ENCODE measurements around the gene CTBP1. TPM values are rescaled to one million over a fixed set of nuclear protein-coding genes. Genes with fewer than 3 reads are reported as not detected.

The CTBP1 gene
- polyA plus RNA-seq, 1 donor (not counting 4 experiments of a cell fraction or from before 2014, with no cell fraction given) = 46.9 TPM

GRCh38 chr4:1208266-1208961 is 40.5 kb downstream of the CTBP1 start:
- H3K27ac ChIP-seq (ENCODE audit: control insufficient read depth, insufficient read depth, low read length) = no peak overlapping the region

GRCh38 chr4:1207603-1208265 is 41.2 kb downstream of the CTBP1 start:
- no peaks in the 10 kb centered on the region for H4K20me1 ChIP-seq (ENCODE audit: control insufficient read depth, extremely low read depth, insufficient read depth, low read length)
- no peak for TF ChIP-seq CTCF (optimal IDR thresholded peaks at IDR 0.05 in 1 of 3, IDR thresholded peaks at IDR 0.05 in 1 of 3, conservative IDR thresholded peaks at IDR 0.05 in 1 of 3; ENCODE audit: extremely low read depth in 1 of 3, insufficient read depth in 2 of 3, low read length in 3 of 3)
- TF ChIP-seq EZH2 (IDR thresholded peaks at IDR 0.05; ENCODE audit: low read length) = no peak
- no peaks in the 10 kb centered on the region for H3K9me3 ChIP-seq (ENCODE audit: control insufficient read depth, low read depth, low read length)
- peaks cover 10 to 11% of the 10 kb centered on the region in 2 experiments for H3K36me3 ChIP-seq (ENCODE audit: control insufficient read depth in 2 of 2, extremely low read depth in 1 of 2, insufficient read depth in 2 of 2, low read length in 2 of 2)
- peaks cover 3% of the 10 kb centered on the region for H3K4me1 ChIP-seq (ENCODE audit: control insufficient read depth, extremely low read depth, insufficient read depth, low read length)
- no peak overlapping the region for H2AFZ ChIP-seq (ENCODE audit: control insufficient read depth, low read length)
- DNase-seq (ENCODE audit: low read depth, low spot score) = no peak
- no peak overlapping the region for H3K4me2 ChIP-seq (ENCODE audit: control insufficient read depth, extremely low read depth, insufficient read depth, low read depth, low read length)
- H3K27ac ChIP-seq (ENCODE audit: control insufficient read depth, insufficient read depth, low read length) = no peak overlapping the region
- dilution Hi-C loops (cut with MboI; ENCODE audit: extremely low pct_ligation_motif_present, low sequenced_read_pairs) = no loop called here
- no peaks in the 10 kb centered on the region for H3K9me1 ChIP-seq (ENCODE audit: control insufficient read depth, extremely low read depth, insufficient read depth, low read length)
- H3K27me3 ChIP-seq (ENCODE audit: control insufficient read depth, extremely low read depth, insufficient read depth, low read length) = no peaks in the 10 kb centered on the region
- no peak for FAIRE-seq
- H3K79me2 ChIP-seq (ENCODE audit: control insufficient read depth, insufficient read depth, low read length) = no peaks in the 10 kb centered on the region
- H3K9ac ChIP-seq (ENCODE audit: control insufficient read depth, extremely low read depth, insufficient read depth, low read length) = no peak overlapping the region
- H3K4me3 ChIP-seq (ENCODE audit: control insufficient read depth in 2 of 3, extremely low read depth in 1 of 3, insufficient read depth in 2 of 3, low read depth in 1 of 3, low read length in 3 of 3) = no peak overlapping the region

More at GRCh38 chr4:1208266-1208961, 40.5 kb downstream of the CTBP1 start:
- no peak overlapping the region for H3K9ac ChIP-seq (ENCODE audit: control insufficient read depth, extremely low read depth, insufficient read depth, low read length)
- H4K20me1 ChIP-seq (ENCODE audit: control insufficient read depth, extremely low read depth, insufficient read depth, low read length) = no peaks in the 10 kb centered on the region
- H3K36me3 ChIP-seq (ENCODE audit: control insufficient read depth in 2 of 2, extremely low read depth in 1 of 2, insufficient read depth in 2 of 2, low read length in 2 of 2) = peaks cover 11 to 14% of the 10 kb centered on the region in 2 experiments
- TF ChIP-seq EZH2 (IDR thresholded peaks at IDR 0.05; ENCODE audit: low read length) = no peak
- TF ChIP-seq CTCF (optimal IDR thresholded peaks at IDR 0.05 in 1 of 3, IDR thresholded peaks at IDR 0.05 in 1 of 3, conservative IDR thresholded peaks at IDR 0.05 in 1 of 3; ENCODE audit: extremely low read depth in 1 of 3, insufficient read depth in 2 of 3, low read length in 3 of 3) = no peak
- no peak overlapping the region for H3K4me2 ChIP-seq (ENCODE audit: control insufficient read depth, extremely low read depth, insufficient read depth, low read depth, low read length)
- no peak overlapping the region for H2AFZ ChIP-seq (ENCODE audit: control insufficient read depth, low read length)
- H3K9me1 ChIP-seq (ENCODE audit: control insufficient read depth, extremely low read depth, insufficient read depth, low read length) = no peaks in the 10 kb centered on the region
- DNase-seq (ENCODE audit: low read depth, low spot score) (no peak), FAIRE-seq (no peak)
- no peaks in the 10 kb centered on the region for H3K79me2 ChIP-seq (ENCODE audit: control insufficient read depth, insufficient read depth, low read length)
- H3K4me3 ChIP-seq (ENCODE audit: control insufficient read depth in 2 of 3, extremely low read depth in 1 of 3, insufficient read depth in 2 of 3, low read depth in 1 of 3, low read length in 3 of 3) = no peak overlapping the region
- no peaks in the 10 kb centered on the region for H3K27me3 ChIP-seq (ENCODE audit: control insufficient read depth, extremely low read depth, insufficient read depth, low read length)
- no peaks in the 10 kb centered on the region for H3K9me3 ChIP-seq (ENCODE audit: control insufficient read depth, low read depth, low read length)
- peaks cover 3% of the 10 kb centered on the region for H3K4me1 ChIP-seq (ENCODE audit: control insufficient read depth, extremely low read depth, insufficient read depth, low read length)
- dilution Hi-C loops (cut with MboI; ENCODE audit: extremely low pct_ligation_motif_present, low sequenced_read_pairs) = no loop called here

Measured in keratinocyte (primary cell).